Endometrial microvascular endothelial cells (primary cell): ENCODE measurements around the gene RARRES1. TPM values are rescaled to one million over a fixed set of nuclear protein-coding genes. Genes with fewer than 3 reads are reported as not detected.

ENCODE experiments used
- in situ Hi-C: cut with HindIII; loops from 2 replicates; pipeline ENCODE4 v1.10.0; 2017; ENCODE audit warnings: low sequenced_read_pairs, low pct_unique_long_range_greater_than_20kb; ENCODE audit errors: inconsistent ontology term
- total RNA-seq: library from RNA; depleted of rRNA; stranded (reverse); fragments of >200 nt; gene quantifications from one replicate; pipeline ENCODE4 v1.2.3, GENCODE V29; 2015; ENCODE audit errors: inconsistent ontology term

The RARRES1 gene
- total RNA-seq, 1 donor from 2014 or later = 11.0 TPM

DNA sequence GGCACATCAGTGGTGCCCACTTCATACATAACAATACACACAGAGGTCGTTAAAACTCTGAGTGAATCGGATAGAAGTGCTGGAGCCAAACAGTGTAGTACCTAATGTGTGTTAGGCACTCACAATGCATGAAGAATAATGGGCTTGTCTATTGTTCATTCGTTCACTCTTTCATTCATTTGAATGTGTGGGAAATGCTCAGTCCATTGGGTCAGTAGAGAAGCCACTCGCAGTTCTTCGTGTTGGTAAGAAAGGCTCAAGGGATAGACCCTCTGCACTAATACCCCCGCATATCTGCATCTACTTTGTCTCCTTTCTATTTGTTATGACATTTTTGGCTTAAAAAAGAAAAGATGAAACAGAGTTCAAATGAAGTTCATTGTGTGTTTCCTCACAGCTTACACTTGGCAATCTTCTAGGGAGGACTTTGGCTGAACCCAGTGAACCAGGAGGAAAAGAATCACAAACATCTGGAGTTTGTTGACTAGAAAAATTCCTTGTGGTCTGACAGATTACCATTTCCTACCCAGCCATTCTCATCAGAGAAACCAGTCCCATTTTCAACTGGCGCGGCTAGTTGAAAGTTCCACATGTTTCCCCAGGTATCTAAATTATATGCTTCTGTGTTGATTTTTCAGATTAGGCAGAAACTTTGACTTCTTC is 36.8 kb upstream of the RARRES1 start:
- in situ Hi-C loops = no loop called here

DNA sequence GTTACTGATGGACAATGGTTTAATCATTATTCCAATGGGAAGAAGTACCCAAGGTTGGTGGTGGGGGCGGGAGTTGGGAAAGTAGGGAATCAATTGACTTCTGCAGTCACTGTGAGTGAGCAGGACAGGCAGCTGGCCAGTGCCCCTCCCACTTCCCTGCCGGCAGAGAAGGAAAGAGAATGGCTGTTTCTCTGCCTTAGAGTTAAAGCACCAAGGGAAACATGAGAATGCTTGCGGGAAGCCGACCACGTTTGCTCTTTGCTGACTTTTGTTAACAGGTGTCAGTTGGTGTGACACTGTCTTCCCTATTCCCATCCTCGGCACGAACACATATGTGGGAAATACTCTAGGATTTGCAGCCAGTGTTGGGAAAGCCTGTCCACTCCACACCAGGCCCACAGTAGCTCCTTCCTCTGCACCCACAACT is 36.1 kb upstream of the RARRES1 start:
- in situ Hi-C loops = no loop called here

DNA sequence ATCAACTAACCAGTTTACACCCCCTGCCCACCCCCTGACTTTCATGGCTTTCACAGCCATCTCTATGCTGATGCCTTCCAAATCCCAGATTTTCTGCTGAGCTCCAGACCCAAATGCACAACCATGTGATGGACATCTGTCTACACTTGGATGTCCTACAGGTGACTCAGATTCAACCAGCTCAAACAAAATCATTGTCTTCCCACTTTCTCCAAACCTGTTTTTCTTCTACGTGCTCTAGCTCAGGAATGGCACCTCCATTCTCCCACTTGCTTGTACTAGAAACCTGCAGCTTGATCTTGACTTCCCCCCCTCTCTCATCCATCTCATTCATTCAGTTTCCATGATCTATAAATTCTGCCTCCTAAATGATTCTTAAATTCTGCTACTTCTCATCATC is 34.1 kb upstream of the RARRES1 start:
- in situ Hi-C loops = no loop called here

DNA sequence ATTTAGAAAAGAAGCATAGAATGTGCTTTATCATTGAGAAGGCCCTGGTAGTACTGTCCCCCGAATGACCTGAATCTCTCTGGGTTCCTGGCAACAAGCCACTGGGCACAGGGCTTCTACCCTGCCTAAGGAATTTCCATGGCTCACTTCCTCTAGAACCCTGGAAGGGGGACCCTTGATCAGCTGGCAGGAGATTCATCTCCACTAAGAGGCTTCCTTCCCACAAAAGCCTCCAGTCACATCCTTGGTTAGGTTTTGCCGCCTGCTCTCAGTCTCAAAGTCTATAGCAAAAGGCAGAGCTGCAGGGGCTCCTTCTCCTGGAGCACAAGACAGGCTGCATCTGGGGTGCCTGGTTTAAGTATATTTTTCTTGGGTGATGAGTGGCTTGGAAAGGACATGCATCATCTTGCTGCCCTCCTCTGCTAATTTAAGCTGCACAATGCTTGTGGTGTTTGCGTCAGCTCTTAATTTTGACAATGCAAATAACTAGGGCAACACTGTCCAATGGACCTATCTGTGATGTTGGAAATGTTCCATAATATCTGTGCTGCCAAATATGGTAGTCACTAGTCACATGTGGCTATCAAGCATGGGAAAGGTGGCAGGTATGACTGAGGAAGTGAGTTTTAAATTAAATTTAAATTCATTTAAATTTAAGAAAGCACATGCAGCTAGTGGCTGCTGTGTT is 33.4 kb upstream of the RARRES1 start:
- in situ Hi-C loops = no loop called here

DNA sequence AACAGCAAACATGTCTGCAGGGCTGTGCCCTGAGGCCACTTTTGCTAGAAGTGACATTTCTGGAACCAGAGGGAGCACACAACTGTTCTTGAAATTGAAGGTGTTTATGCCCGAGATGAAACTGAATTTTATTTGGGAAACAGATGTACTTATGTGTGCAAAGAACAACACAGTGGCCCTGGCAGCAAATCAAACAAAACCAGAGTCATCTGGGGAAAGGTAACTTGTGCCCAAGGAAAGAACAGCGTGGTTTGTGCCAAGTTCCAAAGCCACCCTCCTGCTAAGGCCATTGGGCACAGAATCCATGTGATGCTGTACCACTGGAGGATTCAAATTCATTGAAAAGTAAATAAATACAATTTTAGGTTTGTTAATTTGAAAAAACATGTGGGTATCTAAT is 31.2 kb upstream of the RARRES1 start:
- in situ Hi-C loops = no loop called here

DNA sequence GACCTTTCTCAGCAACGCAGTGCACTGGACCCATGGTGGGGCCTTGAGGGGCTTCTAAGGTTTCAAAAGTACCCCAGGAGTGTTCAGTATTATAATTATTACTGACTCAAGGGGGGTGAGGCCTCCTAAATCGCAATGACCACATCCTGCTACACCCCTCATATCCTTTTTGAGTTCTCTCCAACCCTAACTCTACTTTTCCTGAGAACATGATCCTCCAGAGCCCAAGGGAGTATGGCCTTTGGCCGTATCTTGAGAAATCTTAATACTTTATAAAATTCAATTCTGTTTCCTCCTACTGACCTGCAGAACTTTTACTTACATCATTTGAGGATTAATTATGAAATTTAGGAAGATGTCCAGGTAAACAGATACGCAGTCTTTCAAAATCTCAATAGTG is 30.4 kb upstream of the RARRES1 start:
- in situ Hi-C loops = no loop called here

DNA sequence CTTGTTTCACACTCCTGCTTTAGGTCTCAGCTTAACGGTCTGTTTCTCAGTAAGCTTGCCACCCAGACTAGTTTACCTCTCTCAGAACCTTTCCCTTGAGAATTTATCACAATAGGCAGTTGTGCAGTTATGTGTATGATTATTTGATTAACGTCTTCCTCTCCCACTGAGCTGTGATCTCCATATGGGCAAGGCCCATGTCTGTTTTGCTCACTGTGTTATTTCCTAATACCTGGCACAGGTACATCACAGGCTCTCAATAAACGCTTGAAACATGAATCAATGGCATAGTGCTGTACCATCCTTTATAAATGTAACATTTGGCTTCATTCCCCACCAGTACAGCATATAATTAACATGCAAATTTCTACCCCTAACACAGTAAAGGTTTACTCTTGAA is 29.1 kb upstream of the RARRES1 start:
- in situ Hi-C loops = no loop called here

DNA sequence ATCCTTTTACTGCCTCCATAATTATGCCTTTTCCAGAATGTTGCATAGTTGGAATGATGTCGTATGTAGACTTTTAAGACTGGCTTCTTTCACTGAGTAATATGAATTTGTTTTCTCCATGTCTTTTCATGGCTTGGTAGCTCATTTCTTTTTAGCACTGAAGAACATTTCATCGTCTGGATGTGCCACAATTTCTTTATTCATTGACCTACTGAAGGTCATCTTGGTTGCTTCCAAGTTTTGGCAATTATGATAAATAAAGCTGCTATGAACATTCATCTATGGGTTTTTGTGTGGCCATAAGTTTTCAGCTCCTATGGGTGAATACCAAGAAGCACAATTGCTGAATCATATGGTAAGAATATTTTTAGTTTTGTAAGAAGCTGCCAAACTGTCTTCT is 23.2 kb upstream of the RARRES1 start:
- in situ Hi-C loops = no loop called here

DNA sequence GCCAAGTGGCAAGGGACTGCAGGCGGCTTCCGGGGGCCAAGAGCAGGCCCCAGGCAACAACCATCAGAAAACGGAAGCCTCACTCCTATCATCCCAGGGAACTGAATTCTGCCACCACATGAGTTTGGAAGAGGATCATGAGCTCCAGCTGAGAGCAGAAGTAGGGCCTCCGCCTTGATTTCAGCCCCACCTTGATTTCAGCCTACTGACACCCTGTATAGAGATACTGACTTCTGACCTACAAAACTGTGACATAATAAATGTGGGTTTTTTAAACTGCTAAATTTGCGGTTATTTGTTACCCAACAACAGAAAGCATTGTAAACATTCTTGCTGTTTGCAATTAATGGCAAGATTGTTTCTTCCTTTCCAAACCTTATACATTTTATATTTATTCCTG is 21.6 kb upstream of the RARRES1 start:
- in situ Hi-C loops = no loop called here

DNA sequence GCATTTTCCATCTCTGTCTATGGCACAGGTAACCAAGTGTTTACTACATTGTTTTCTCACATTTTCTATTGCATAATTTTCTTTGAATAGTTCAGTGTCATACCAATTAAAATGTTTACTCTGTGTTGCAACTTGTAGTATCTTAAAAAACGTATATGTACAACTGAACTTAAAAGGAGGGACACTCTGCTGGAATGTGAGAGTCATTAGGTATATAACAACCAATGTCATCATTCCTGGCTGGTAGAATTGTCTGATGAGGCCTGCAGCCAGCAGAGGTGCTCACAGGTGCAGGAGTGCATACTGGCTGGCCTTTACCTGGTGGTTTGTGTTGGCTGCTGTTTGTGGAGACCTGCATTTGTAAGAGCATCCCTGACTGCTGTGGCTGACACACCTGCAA is 19.1 kb upstream of the RARRES1 start:
- in situ Hi-C loops = no loop called here

DNA sequence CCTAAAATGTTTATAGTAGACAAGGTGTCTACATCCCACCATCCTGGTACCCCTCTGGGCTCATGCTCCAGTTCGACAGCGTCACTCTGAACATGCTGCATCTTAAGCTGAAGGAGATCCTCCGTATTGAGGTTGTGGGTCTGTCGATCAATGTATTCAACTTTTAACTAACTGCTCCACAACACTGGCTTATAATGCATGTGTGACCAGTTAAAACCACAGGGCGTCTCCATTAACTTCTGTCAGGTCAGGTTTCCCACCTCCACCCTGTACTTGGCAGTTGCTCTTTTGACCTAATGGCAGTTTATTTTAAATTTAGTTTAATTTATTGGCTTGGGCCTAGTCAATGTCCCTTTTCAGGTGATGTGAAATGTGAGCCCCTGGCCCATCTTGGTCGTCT is 17.8 kb upstream of the RARRES1 start:
- in situ Hi-C loops = no loop called here

DNA sequence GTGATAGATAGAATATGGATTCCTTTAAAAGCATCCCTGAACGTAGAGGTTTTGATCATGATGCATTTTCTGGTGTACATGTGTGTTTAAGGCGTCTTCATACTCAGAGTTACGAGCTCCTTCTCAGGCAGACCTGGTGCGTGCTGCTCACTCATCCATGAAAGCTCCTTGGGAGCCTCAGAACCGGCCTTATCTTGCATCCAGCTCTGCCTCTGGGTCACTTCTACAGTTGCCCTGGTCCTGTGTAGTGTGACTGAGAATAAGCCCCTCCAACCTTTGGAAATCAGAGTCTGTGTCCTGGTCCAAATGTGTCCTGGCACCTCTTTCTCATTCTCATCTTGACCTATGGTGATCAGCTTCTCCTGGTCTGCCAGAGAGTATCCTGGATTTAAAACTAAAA is 17.3 kb upstream of the RARRES1 start:
- in situ Hi-C loops = no loop called here

DNA sequence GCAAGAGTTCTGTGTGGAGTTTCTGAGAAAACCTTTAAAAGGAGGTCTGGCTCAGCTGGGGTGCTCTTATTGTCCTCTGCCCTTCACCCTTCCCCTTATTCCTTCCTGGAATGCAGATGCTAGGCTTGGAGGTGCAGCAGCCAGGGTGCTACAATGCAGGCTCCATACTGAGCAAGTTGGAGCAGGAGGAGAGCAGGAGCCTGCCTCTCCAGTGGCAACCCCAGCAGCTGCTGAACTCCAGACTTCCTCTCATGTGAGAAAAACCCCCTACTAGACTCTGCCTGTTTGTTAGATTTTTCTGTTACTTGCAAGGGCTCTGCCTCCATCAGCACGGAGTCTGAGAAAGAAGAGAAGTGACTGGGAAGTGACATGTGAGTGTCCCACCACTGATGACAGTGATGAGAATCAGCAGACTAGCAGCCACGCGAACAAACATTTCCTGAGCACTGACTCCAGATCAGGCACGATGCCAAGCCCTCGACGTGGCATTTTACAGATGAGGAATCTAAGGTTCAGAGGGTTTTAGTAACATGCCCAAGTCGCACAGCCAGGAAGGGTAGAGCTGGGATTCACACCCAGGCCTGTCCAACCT is 16.1 kb upstream of the RARRES1 start:
- in situ Hi-C loops = no loop called here

DNA sequence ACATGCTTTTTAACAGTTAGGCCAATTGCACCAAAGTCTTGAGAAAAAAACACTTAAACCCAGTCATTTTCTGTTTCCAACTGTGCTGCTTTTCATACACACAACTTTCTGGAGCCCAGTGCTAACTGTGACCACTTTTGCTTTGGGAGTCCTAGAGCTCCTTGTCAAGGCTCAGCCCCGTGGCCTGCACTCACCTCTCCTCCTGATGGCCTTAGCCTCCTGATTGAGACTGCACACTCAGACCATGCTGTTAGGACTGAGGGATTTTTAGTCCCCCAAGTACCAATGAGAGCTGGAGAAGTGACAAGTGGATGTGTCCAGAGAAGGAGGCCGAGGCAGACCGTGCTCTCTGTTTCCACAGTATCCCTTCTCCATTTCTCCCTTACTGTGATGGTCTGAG is 15.2 kb upstream of the RARRES1 start:
- in situ Hi-C loops = no loop called here

DNA sequence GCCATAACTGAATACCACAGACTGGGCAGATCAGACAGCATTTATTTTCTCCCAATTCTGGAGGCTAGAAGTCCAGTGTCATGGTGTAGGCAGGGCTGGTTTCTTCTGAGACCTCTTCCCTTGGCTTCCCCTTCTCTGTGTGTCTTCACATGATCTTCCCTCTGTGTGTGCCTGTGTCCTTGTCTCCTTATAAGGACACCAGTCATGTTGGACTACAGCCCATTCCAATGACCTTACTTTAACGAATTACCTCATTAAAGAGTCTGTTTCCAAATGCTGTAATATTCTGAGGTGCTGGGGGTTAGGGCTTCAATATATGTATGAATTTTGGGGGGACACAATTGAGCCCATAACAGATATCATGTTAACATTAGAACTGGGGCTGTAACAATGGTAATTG is 13.3 kb upstream of the RARRES1 start:
- in situ Hi-C loops = no loop called here

DNA sequence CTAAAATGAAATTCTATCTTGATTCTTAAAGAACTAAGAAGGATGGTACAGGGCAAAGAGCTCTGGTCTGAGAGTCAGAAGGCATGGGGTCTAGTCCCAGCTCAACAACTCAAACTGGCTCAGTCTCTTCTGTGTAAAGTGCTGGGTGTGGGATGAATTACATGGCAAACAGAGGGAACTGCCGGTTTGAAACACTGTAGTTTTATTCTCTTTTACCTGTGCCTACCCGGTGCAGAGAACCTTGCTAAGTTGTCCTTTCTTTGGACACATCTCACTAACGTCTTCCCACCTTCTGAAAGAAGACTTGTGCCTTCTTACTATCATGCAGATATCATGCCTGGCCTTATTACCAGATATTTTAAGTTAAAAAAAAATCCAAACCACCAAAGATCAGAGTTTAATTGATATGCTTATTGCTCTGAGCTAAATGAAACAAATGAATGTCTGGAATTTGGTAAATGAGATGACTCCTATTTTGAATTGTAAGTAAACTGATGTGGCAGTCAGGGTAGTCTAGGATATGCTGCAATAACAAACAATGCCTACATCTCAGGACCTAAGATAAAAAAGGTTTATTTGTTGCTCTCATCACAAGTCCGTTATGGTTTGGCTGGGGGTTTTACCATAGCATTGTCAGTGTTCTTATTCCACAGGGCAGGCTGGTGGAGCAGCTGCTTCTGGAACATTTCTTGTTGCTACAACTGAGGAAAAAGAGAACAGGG is 12.5 kb upstream of the RARRES1 start:
- in situ Hi-C loops = no loop called here

DNA sequence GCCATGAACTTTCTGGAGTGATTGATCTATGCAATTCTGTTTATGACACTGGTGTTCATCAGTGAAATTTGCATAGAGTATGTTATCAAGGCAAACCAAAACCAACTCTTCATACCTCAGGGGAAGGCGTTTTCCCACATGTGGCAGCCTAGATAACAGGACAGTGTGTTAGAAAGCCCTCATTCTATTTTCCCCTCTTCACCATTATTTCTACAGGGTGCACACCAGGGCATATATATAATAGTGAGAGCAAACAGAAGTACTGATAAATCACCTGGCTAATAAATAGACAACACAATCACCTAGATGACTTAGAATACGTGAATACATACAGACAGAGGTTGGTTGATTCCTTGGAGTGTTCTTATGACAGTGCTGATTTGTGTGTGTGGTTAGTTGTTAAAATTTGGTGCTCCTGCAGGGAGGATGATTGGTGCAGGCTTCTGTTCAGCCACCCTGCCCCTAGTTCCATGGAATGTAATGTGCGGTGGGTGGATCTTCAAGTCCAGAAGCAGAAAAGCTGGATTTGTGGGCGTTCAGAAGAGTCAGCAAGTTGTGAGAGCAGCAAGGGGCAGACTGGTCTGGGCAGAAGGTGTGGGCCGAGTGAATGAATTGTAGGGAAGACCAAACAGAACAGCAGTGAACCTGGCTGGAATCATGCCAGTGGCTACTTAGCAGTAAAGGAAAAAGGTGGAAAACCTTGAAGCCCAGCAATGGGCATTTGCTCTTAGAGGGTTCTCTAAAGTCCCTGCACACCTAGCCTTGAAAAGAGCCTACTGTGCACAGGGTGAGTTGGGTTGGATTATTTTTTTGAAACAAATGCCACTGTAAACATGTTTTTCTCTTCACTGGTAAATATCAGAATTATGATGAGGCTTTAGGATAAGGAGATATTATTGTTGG is 11.7 kb upstream of the RARRES1 start:
- in situ Hi-C loops = no loop called here

DNA sequence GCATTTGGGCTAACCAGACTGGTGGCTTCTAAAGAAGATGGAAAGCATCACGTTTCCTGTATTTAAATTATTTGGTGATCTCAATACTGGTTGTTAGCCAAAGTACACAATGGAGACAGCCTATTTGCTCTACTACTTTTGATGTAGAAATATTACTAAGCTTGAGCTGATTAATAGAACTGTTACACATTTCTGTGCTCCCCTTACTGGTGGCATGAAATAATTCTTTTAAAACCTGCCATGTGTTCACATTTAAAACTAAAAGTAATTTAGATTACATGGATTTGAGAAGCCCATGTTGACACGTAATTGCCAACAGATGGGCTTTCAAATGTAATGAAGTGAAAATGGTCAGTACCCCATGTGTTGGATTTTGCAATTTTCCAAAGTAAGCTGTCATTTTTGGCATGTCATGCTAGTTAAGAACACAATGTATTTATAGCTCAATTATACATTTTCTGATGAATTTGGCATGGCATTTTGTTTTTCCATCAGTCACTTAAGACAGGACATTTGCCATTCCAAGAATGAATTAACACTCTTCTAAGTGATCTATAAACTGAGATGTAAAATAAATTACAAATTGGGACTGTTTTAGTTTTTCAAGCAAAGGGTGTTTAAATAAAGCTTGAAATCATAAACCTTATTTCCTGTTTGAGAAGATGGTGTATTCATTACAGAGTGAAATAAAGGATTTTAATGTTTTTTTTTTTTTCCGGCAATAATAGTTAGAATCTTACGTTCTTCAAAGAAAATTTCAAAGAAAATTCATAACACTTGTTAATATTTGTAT is 10.8 kb upstream of the RARRES1 start:
- in situ Hi-C loops = no loop called here
